Adrenal gland (tissue), 12 donors: ENCODE results near the gene NCR3LG1. TPM values are rescaled to one million over a fixed set of nuclear protein-coding genes. Genes with fewer than 3 reads are reported as not detected.

Experiments used
- DNase-seq, 7 donors: peaks; one replicate each; pipeline ENCODE4 v3.0.0-alpha.2; 2019 to 2020
- H3K27ac ChIP-seq, 5 donors: fragments of 200-600 bp; sonication (generic) in 4 of 5; 1 replicate in 3 of 5; 2 replicates in 2 of 5; pipeline versions ENCODE4 v1.5.1 to v1.8.0; 2016 to 2020; ENCODE audit warnings: mild to moderate bottlenecking in 1 of 5
- H3K27me3 ChIP-seq: fragments of 200-600 bp; 2 replicates; pipeline ENCODE4 v1.8.0; 2021
- H3K36me3 ChIP-seq, 2 donors: fragments of 200-600 bp; replicated peaks in 1 of 2; 1 replicate in 1 of 2; 2 replicates in 1 of 2; pipeline versions ENCODE4 v1.5.1 to v1.8.0; 2018 to 2022
- H3K4me1 ChIP-seq, 2 donors: fragments of 200-600 bp; replicated peaks in 1 of 2; 1 replicate in 1 of 2; 2 replicates in 1 of 2; pipeline versions ENCODE4 v1.5.1 to v1.8.0; 2018 to 2021
- H3K4me3 ChIP-seq, 4 donors: fragments of 200-600 bp; sonication (generic) in 3 of 4; one replicate each; pipeline ENCODE4 v1.5.1; 2016 to 2018
- H3K9me3 ChIP-seq, 3 donors: fragments of 200-600 bp; sonication (generic) in 1 of 3; replicated peaks in 1 of 3; 1 replicate in 2 of 3; 2 replicates in 1 of 3; pipeline versions ENCODE4 v1.5.1 to v1.8.0; 2016 to 2021
- CTCF ChIP-seq, 6 experiments: fragments of 450-650 bp in 4 of 6; fragments of 200-600 bp in 2 of 6; sonication (generic) in 1 of 6; IDR thresholded peaks; 1 replicate in 5 of 6; 2 replicates in 1 of 6; pipeline versions ENCODE4 v1.5.1 to v1.8.0; 2016 to 2021; ENCODE audit warnings: antibody characterized with exemption in 6 of 6, mild to moderate bottlenecking in 2 of 6, moderate library complexity in 1 of 6
- POLR2A ChIP-seq, 2 donors: fragments of 450-650 bp; IDR thresholded peaks; one replicate each; pipeline ENCODE4 v1.6.1; 2017; ENCODE audit warnings: antibody characterized with exemption in 2 of 2, mild to moderate bottlenecking in 2 of 2, moderate library complexity in 1 of 2
- WGBS, 4 donors: extraction: QIAGEN DNeasy Blood & Tissue Kit in 2 of 4; methylation state at CpG; one replicate each; pipeline versions ENCODE4 v1.1.5 to v1.1.7; 2013 to 2017; 5-methylcytosine and 5-hydroxymethylcytosine counted together
- intact Hi-C, 2 donors: fragments of 100-400 bp; cut with DNase I; formaldehyde crosslinking; loops; one replicate each; pipeline versions ENCODE4 v1.14.1 to v1.15.0; 2022 to 2023
- polyA plus RNA-seq, 3 donors: library from polyadenylated mRNA; stranded (reverse); fragments of 200-250 nt in 2 of 3; fragments of 350-450 nt in 1 of 3; fragmentation: Illumina TruSeq in 1 of 3; extraction: RNeasy Lipid Tissue Mini Kit (QIAGEN cat#74804) in 1 of 3; gene quantifications; one replicate each; pipeline ENCODE4 v1.2.3, GENCODE V29; 2013 to 2014
- total RNA-seq, 9 donors: library from RNA; depleted of rRNA in 4 of 9; stranded (reverse); fragments of >200 nt in 4 of 9; fragments of 120-200 nt in 1 of 9; fragmentation: NEBNext Ultra II Directional in 1 of 9; extraction: Animal tissue kit (Norgen Biotek cat#: 25700) in 1 of 9; gene quantifications; one replicate each; pipeline versions ENCODE4 v1.1.0 to v1.2.4, GENCODE V29; 2013 to 2023
- donor health status: healthy with polysubstance abuse.
- donor health status: Bipolar disorder and iron deficiency.
- donor health status: DM: yes; HTN: yes; CAD: no.
- donor health status: DM: no; HTN: no; CAD: no.
- donor health status: DM: no; HTN: no; CAD: no.
- donor health status: DM: yes; HTN: yes; CAD: no.

NCR3LG1 gene
- total and polyA plus RNA-seq, 12 donors: 0.13 to 10.1 (median 1.4) TPM

GRCh38 chr11:17406082-17406817, 54.6 kb downstream of the NCR3LG1 start:
- no peaks in the 10 kb centered on the region for H3K27me3 ChIP-seq
- no peak for DNase-seq
- H3K36me3 ChIP-seq: no peaks in the 10 kb centered on the region
- H3K4me1 ChIP-seq: peaks cover 0 to 16% of the 10 kb centered on the region in 2 donors
- intact Hi-C loops: no loop called here
- no peak overlapping the region for H3K4me3 ChIP-seq
- H3K9me3 ChIP-seq: no peaks in the 10 kb centered on the region
- H3K27ac ChIP-seq: peak overlapping the region in 3 of 5 donors; percentile 19 to 82 (median 78)
- WGBS, 4 donors: 77 to 90% (median 84%) methylated on average over 3 to 8 of the region's 8 CpGs
- TF ChIP-seq CTCF (IDR thresholded peaks at IDR 0.05): no peak
- no peak for TF ChIP-seq POLR2A (IDR thresholded peaks at IDR 0.05)

DNA sequence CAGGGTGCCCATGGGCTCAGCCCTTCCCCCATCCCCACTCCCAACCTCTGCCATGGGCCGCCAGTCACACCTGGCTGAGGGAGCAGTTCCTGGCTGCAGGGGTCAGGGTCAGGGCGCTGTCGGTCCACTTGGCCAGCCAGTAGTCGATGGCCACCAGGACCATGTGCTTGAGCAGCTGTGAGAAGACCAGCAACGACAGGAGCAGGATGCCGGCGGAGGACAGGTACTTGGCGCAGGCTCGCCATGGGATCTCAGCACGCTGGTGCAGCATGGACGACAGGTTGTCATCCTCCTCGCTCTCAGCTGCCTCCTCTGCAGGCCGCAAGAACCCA, 55.2 kb downstream of the NCR3LG1 start:
- 89 to 94% (median 93%) methylated on average over 8 to 13 of the region's 13 CpGs for WGBS, 4 donors

GRCh38 chr11:17407575-17407974, 56.0 kb downstream of the NCR3LG1 start:
- peak overlapping the region in 1 of 5 donors; percentile 7 for H3K27ac ChIP-seq
- no peak for DNase-seq
- H3K27me3 ChIP-seq: no peaks in the 10 kb centered on the region
- intact Hi-C loops: no loop called here
- no peaks in the 10 kb centered on the region for H3K36me3 ChIP-seq
- H3K9me3 ChIP-seq: no peaks in the 10 kb centered on the region
- 84 to 100% (median 91%) methylated on average over 2 of the region's 2 CpGs for whole genome bisulfite sequencing, 4 donors
- no peak overlapping the region for H3K4me3 ChIP-seq
- TF ChIP-seq POLR2A (IDR thresholded peaks at IDR 0.05) (no peak), CTCF (IDR thresholded peaks at IDR 0.05) (no peak)
- H3K4me1 ChIP-seq: peaks cover 0 to 16% of the 10 kb centered on the region in 2 donors

More for the DNA sequence above, 55.2 kb downstream of the NCR3LG1 start:
- no peaks in the 10 kb centered on the region for H3K27me3 ChIP-seq
- H3K4me1 ChIP-seq: peaks cover 0 to 16% of the 10 kb centered on the region in 2 donors
- H3K27ac ChIP-seq: peak overlapping the region in 2 of 5 donors; percentile 78 to 82
- no peak for TF ChIP-seq POLR2A (IDR thresholded peaks at IDR 0.05)
- no peak for TF ChIP-seq CTCF (IDR thresholded peaks at IDR 0.05)
- H3K4me3 ChIP-seq: no peak overlapping the region
- no peaks in the 10 kb centered on the region for H3K36me3 ChIP-seq
- DNase-seq: no peak
- no peaks in the 10 kb centered on the region for H3K9me3 ChIP-seq
- intact Hi-C loops: no loop called here

DNA sequence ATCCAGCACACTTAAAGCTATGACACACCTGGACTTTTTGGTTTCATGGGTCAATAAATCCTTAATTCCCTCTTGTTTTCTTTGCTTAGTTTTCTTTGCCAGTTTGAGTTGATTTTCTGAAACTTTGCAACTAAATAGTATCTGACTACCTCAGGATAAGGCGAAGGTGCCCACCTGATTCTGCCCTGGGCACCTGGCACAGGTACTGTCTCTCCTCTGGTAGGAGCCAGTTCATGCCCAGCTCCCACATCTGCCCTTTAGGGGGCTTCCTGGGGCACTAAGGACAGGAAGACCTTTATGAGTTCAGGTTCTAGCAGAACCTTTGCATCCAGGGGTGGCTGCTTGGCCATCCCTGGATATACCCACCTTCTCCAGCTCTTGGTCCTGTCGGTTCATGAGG, 56.4 kb downstream of the NCR3LG1 start:
- Histone ChIP-seq H3K4me1 (peaks cover 0 to 16% of the 10 kb centered on the region in 2 donors), H3K36me3 (no peaks in the 10 kb centered on the region), H3K9me3 (no peaks in the 10 kb centered on the region), H3K4me3 (no peak overlapping the region), H3K27ac (no peak overlapping the region), H3K27me3 (no peaks in the 10 kb centered on the region)
- 71 to 82% (median 76%) methylated on average over 1 to 2 of the region's 2 CpGs for WGBS, 4 donors
- no peak for TF ChIP-seq CTCF (IDR thresholded peaks at IDR 0.05)
- no peak for TF ChIP-seq POLR2A (IDR thresholded peaks at IDR 0.05)
- no peak for DNase-seq
- intact Hi-C loops: no loop called here
